IPS DF 6.9 (cell line): Measurements from ENCODE around the gene GLIS1.

Source experiments
- DNase-seq: peaks from one replicate; pipeline ENCODE4 v3.0.0-alpha.2; 2013; ENCODE audit warnings: low read depth, low spot score
- H3K27ac ChIP-seq: one replicate; pipeline ENCODE4 v1.5.1; 2013; ENCODE audit warnings: low read length, control low read depth
- H3K27me3 ChIP-seq: 2 replicates; pipeline ENCODE4 v1.6.1; 2013; ENCODE audit warnings: mild to moderate bottlenecking, low read length; ENCODE audit not compliant: control insufficient read depth, insufficient read depth
- H3K36me3 ChIP-seq: 2 replicates; pipeline ENCODE4 v1.6.1; 2013; ENCODE audit warnings: low read length; ENCODE audit not compliant: control insufficient read depth, insufficient read depth
- H3K4me1 ChIP-seq: 2 replicates; pipeline ENCODE4 v1.6.1; 2013; ENCODE audit warnings: low read length; ENCODE audit not compliant: control insufficient read depth, insufficient read depth
- H3K4me3 ChIP-seq: 2 replicates; pipeline ENCODE4 v1.5.1; 2013; ENCODE audit warnings: mild to moderate bottlenecking, low read length
- H3K9me3 ChIP-seq: 2 replicates; pipeline ENCODE4 v1.6.1; 2013; ENCODE audit warnings: low read length, inconsistent platforms; ENCODE audit not compliant: control insufficient read depth, insufficient read depth
- WGBS: extraction: QIAGEN DNeasy Blood & Tissue Kit; methylation state at CpG from one replicate; pipeline ENCODE4 v1.1.7; 2013; ENCODE audit warnings: mixed read lengths, missing lambda C conversion rate; ENCODE audit not compliant: insufficient read length, insufficient coverage; 5-methylcytosine and 5-hydroxymethylcytosine counted together

GLIS1 gene

DNA sequence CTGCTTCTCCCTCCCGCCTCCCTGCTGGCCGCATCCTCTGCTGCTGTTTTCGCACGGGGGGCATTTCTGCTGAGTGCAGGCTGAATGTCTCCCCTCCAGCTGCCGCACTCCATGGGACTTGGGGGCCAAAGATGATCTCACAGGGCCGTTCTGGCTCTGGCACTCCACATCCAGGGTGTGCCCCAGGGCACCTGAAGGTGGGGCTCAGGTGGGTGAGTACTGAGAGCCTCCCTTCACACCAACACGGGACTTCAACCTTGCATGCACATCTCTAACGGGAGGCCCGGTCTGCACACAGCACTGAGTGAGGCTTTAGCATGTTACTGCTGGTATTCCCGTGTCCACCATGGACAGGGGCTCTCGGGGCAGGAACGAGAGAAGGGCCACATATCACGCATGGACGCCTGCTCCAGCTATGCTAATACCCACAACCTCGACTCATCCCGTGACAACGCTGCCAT, 190.9 kb downstream of the GLIS1 start:
- no peak overlapping the region for H3K27ac ChIP-seq
- peaks cover 8% of the 10 kb centered on the region for H3K4me1 ChIP-seq
- H3K9me3 ChIP-seq: no peaks in the 10 kb centered on the region
- H3K4me3 ChIP-seq: no peak overlapping the region
- H3K27me3 ChIP-seq: no peaks in the 10 kb centered on the region
- no peaks in the 10 kb centered on the region for H3K36me3 ChIP-seq
- no CpG with 5 or more reads among the region's 17 CpGs for WGBS
- DNase-seq: no peak

DNA sequence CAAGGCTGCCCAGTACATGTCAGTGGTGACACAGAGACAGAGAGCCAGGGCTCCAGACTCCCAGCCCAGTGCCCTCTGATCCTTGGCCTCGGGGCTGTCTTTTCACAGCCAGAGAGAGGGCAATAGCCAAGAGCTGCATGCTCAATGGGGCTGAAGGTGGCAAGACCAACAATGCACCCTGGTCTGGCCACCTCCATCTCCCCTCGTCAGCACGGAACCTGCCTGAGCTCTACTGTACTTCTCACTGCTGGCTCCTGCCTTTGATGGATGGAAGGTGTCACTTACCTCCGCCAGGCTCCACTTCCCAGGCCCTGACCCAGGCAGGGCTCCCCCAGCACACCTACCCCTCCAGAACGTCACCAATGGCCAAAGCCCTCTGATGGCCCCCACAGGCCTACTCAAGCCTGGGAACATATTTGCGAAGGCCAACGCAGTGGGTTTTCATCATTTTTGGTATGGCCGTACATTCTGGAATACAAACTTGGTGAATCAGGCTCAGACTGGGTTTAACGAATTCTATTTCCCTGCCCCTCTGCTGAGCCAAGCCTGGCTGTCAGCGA, 191.7 kb downstream of the GLIS1 start:
- WGBS: no CpG with 5 or more reads among the region's 10 CpGs
- H3K27ac ChIP-seq: no peak overlapping the region
- H3K36me3 ChIP-seq: no peaks in the 10 kb centered on the region
- H3K27me3 ChIP-seq: no peaks in the 10 kb centered on the region
- no peak for DNase-seq
- no peaks in the 10 kb centered on the region for H3K9me3 ChIP-seq
- H3K4me1 ChIP-seq: peaks cover 3% of the 10 kb centered on the region
- no peak overlapping the region for H3K4me3 ChIP-seq

DNA sequence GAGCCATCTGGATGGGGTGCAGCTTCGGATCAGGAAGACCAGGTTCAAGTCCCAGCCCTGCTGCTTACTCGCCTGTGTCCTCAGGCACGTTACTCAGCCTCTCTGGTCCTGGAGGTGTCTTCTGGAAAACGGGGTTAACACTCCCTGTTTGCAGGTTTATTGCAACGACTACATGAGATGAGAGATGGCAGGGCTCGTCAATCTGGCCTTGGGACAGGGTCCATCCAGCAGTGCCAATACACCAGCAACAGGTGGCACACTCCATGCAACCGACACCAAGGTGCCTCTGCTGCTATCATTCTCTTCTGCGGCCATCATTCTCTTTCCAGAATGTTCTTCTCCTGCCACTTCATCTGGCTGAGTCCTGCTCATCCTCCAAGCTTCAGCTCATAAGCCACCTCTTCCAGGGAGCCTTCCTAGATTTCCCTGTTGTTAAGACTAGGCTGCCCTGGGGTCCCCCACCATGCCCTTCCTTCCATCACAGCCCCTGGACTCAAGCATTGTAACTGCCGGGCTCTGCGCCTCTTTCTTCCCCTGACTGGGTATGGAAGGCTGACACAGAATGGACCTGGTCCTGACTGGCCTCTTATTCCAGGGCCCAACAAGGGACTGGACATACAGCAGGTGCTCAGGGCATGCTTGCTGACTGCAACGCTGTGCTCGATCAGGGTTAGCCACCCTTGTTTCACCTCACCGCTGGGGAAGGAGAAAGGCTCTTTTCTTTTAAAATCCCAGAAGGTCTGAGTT, 192.4 kb downstream of the GLIS1 start:
- H3K27me3 ChIP-seq: no peaks in the 10 kb centered on the region
- H3K9me3 ChIP-seq: no peaks in the 10 kb centered on the region
- H3K4me3 ChIP-seq: no peak overlapping the region
- peaks cover under 1% of the 10 kb centered on the region for H3K4me1 ChIP-seq
- DNase-seq: no peak
- WGBS: no CpG with 5 or more reads among the region's 13 CpGs
- H3K27ac ChIP-seq: no peak overlapping the region
- no peaks in the 10 kb centered on the region for H3K36me3 ChIP-seq

DNA sequence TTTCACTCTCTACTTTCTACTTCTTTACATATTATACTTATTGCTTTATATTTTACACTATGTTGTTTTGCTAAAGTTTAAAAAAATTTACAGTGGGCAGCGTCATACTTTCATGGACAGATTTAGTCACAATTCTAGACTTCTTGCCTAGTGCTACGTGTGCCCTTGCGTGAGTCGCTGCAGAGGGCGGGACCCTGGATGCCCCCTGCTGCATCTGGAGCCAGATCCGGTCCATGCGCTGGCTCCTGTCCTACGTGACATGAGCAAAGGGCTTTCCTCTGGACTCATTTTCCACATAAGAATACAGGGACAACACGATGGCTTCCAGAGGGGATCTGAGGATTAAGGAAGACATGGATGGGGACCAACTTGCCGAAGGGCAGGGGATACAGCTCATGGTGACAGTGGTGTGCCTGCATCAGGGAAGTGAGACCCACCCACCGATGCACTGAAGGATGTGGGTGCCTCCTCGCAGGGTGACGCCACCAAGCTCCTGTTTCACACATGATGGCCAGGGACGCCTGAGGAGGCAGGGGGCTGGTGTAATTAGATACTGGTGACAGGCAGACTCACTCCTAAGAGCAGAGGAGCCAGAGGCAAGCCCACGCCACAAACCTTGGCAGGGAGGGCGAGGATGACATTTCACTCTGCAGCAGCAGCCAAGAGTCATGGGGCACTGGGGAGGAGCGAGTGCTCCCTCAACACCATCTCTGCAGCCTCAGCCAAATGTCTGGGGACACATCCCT, 193.1 kb downstream of the GLIS1 start:
- H3K27me3 ChIP-seq: no peaks in the 10 kb centered on the region
- no peak for DNase-seq
- no CpG with 5 or more reads among the region's 17 CpGs for WGBS

DNA sequence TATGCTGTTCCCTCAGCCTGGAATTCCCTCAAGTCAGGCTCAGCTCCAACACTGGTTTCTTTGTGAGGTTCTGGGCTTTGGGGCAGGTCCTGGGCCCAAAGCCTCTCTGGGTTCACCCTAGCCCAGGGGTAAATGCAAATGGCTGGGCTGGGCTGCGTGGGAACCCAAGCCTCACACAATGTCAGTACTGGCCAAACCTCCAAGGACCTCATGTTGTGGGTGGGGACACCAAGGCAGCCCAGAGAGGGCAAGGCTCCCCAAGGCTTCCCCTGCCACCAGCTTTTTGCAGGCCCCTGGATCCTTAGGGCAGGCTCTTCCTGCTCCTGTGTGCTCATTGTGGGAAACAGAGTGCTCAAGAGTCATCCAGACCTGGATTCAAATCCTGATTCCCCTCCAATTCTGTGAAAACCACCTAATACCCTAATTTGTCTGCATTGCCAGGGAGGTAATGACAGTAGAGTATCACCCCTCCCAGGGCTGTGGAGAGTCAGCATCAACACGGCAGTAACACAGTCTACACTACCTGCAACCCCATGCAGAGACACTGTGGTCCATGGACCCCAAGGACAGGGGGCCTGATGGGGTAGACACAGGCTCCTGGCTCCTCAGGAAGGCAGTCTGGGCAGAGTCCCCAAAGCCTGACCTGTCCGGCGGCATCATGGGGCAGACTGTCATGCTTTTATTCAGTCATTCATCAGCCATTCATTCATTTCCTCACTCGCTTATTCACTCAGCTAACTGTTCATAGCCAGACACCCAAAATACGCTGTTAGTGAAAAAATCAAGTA, 194.0 kb downstream of the GLIS1 start:
- Histone ChIP-seq H3K4me1 (peaks cover 1% of the 10 kb centered on the region), H3K4me3 (no peak overlapping the region), H3K27me3 (no peaks in the 10 kb centered on the region), H3K9me3 (no peaks in the 10 kb centered on the region), H3K27ac (no peak overlapping the region), H3K36me3 (no peaks in the 10 kb centered on the region)
- no CpG with 5 or more reads among the region's 6 CpGs for WGBS
- DNase-seq: no peak

More for the DNA sequence above, 193.1 kb downstream of the GLIS1 start:
- Histone ChIP-seq H3K36me3 (no peaks in the 10 kb centered on the region), H3K27ac (no peak overlapping the region), H3K4me1 (peaks cover 1% of the 10 kb centered on the region), H3K9me3 (no peaks in the 10 kb centered on the region), H3K4me3 (no peak overlapping the region)

DNA sequence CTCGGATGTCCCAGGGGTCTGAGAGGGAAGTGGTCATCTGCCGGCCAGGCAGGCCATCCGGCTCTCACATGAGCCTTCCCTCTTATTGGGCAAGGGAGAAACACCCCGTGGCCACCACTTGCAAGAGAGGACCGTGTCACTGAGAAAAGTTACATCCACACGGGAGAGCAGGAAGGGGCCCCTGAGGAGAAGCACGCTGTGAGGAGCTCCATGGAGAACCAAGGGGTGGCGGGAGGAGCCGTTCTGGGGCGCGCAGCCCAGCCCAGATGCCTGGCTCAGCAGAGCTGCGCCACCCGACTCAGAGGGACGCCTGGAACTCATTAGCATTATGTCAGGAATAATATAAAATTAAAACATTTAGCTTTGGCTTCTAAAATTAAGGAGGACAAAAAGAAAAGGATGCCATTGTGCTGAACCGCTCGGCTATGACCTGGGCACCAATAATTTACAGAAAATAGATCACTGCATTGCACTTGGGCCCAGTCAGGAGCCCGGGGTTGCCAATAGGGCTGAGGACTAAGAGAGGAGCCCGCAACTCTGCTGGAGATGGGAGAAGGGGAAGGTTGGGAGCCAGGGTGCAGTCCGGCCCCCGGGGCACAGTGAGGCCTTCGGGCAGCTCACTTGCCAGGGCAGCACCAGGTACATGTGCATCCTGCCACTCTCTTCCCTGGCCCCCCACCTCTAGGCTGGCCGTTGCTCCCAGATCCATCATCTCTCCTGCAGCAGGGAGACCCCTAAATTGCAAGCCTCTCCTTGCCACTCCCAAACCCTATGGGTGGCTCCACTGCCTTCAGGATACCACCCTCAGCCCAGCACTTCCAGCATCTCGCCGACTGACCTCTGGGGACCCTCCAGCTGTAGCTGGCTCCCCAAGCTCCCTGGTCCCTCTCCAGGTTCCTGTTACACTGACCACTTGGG, 194.9 kb downstream of the GLIS1 start:
- DNase-seq: no peak
- H3K9me3 ChIP-seq: no peaks in the 10 kb centered on the region
- peaks cover 1% of the 10 kb centered on the region for H3K4me1 ChIP-seq
- no peaks in the 10 kb centered on the region for H3K36me3 ChIP-seq
- no peak overlapping the region for H3K27ac ChIP-seq
- no peaks in the 10 kb centered on the region for H3K27me3 ChIP-seq
- no CpG with 5 or more reads among the region's 24 CpGs for WGBS
- H3K4me3 ChIP-seq: no peak overlapping the region

DNA sequence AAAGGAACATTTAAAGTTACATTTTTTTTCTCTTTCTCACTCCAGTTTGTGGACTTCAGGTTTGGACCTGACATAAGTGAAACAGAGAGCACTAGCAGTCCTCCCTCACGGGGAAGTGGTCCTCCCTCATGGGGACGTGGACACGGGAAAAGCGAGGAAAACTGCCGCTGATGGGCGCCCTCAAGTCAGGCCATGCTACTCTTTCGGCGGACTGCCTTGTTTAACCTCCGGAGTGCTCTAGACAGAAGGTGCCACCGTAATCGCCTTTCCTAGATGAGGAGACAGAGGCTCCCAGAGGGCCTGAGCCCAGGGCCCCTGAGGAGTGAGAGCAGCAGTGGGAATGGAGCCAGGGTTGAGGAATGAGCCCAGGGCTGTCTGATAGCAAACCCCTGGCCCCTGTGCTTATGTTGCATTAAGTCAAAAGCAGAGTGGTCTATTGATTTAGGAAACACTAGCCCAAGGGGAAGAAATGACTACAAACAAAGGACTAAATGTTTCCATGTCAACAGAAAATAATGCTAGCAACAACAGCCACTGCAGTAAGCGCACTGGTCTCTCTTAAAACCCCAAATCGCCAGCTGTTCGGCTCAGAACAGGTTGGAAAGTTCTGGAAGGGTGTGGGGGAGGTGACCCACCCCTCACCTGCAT, 195.7 kb downstream of the GLIS1 start:
- no peak for DNase-seq
- no CpG with 5 or more reads among the region's 14 CpGs for WGBS
- peaks cover 1% of the 10 kb centered on the region for H3K4me1 ChIP-seq
- no peaks in the 10 kb centered on the region for H3K36me3 ChIP-seq
- no peaks in the 10 kb centered on the region for H3K27me3 ChIP-seq
- no peaks in the 10 kb centered on the region for H3K9me3 ChIP-seq
- H3K27ac ChIP-seq: no peak overlapping the region
- no peak overlapping the region for H3K4me3 ChIP-seq

DNA sequence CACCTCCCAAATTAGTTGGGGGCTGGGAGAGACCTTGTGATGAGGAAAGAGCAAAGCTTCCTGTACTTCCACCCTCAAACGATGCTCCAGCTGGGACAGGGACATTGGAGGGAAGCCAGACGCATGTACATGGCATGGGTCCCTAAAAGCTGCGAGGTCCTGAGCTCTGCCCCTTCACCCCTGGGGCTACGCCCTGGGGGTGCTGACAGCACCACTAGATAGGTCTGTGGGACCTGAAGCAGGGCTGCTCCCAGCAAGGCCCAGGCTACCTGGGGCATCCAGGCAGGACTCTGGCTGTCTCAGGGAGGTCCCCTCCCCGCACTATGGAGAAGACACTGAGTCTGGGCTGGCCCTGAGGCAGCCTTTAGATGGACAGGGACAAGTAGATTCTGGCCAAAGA, 196.4 kb downstream of the GLIS1 start:
- Histone ChIP-seq H3K36me3 (no peaks in the 10 kb centered on the region), H3K9me3 (no peaks in the 10 kb centered on the region), H3K27ac (no peak overlapping the region), H3K4me1 (peaks cover 1% of the 10 kb centered on the region), H3K27me3 (no peaks in the 10 kb centered on the region), H3K4me3 (no peak overlapping the region)
- no CpG with 5 or more reads among the region's 5 CpGs for WGBS
- DNase-seq: no peak

DNA sequence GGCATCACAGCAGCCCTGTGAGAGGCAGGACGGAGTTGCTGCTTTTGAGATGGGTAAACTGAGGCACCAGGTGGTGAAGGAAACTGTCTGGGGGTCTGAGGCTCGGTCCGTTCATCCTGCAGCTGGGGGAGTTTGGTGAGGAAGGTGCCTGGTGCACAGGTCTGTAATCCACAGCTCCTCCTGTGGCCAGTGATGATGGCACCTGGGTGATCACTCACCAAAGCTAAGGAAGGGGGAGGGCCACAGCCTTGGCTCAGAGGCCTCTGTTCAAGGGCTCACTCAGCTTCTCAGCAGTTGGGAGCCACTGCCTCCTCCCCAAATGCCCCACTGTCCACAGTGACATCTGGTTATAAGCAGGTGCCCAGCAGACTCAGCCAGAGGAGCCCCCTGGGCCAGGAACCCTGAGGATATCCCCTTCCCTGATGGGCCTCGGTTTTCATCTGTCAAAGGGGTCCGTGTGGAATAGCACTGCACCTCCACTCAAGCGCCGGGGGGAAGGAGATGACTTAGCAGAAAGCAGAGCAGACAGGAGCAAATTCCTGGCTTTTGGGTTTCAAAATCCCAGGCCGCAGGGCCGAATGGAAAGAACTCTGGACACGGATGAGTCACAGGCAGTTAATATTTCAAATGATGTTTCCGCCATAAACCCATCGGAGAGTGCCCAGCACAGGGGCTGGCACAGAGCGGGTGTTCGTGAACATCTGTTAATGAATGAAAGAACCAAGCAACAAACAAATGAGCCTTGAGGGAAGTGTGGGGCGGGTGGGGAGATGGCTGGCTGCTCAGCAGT, 197.0 kb downstream of the GLIS1 start:
- H3K4me3 ChIP-seq: no peak overlapping the region
- peaks cover 1% of the 10 kb centered on the region for H3K4me1 ChIP-seq
- peak; percentile 37 for DNase-seq
- H3K27me3 ChIP-seq: no peaks in the 10 kb centered on the region
- no peak overlapping the region for H3K27ac ChIP-seq
- WGBS: no CpG with 5 or more reads among the region's 15 CpGs
- no peaks in the 10 kb centered on the region for H3K36me3 ChIP-seq
- H3K9me3 ChIP-seq: no peaks in the 10 kb centered on the region
